IMR-90 (cell line): ENCODE data around the gene BCAS3. TPM values are rescaled to one million over a fixed set of nuclear protein-coding genes. Genes with fewer than 3 reads are reported as not detected.

Experiments
- ATAC-seq: fragments of 200-7000 bp; cut with Tn5 transposase; 2 replicates; pipeline ENCODE4 v1.9.1; 2020; ENCODE audit warnings: low read depth, mild to moderate bottlenecking, moderate library complexity
- BruUV-seq: library from RNA; stranded (reverse); fragments of 400-500 nt; replicated peaks from 2 replicates; lab custom pipeline; 2021; lab: Mats Ljungman, UMichigan
- CTCF ChIA-PET: fragments of 300-600 bp; formaldehyde crosslinking; extraction: SDS; loops from one replicate; lab custom pipeline; 2021; ENCODE audit warnings: antibody characterized with exemption; lab: Yijun Ruan, JAX
- POLR2A ChIA-PET: fragments of 300-600 bp; sonication (Branson Sonifier 250); formaldehyde crosslinking; loops from one replicate; lab custom pipeline; 2022; ENCODE audit warnings: antibody characterized with exemption; ENCODE audit not compliant: unreplicated experiment; lab: Charles Lee
- DNase-seq: peaks from one replicate; pipeline ENCODE4 v3.0.0; 2013
- H2AFZ ChIP-seq: replicated peaks from 2 replicates; pipeline ENCODE3; 2013; ENCODE audit warnings: low read length, mild to moderate bottlenecking; ENCODE audit not compliant: poor library complexity
- H2AK5ac ChIP-seq: 2 replicates; pipeline ENCODE4 v1.6.1; 2013; ENCODE audit warnings: low read depth, low read length, inconsistent platforms
- H2AK9ac ChIP-seq: replicated peaks from 2 replicates; pipeline ENCODE3; 2013; ENCODE audit warnings: mild to moderate bottlenecking, low read depth, low read length, moderate library complexity; ENCODE audit not compliant: poor library complexity
- H2BK120ac ChIP-seq: 2 replicates; pipeline ENCODE4 v1.6.1; 2013; ENCODE audit warnings: low read depth, low read length, inconsistent platforms
- H2BK15ac ChIP-seq: 3 replicates; pipeline ENCODE4 v1.6.1; 2013; ENCODE audit warnings: low read depth, low read length, inconsistent platforms
- H2BK20ac ChIP-seq: 2 replicates; pipeline ENCODE4 v1.6.1; 2013; ENCODE audit warnings: low read depth, mild to moderate bottlenecking, inconsistent platforms, low read length, moderate library complexity
- H2BK5ac ChIP-seq: 2 replicates; pipeline ENCODE4 v1.6.1; 2013; ENCODE audit warnings: mild to moderate bottlenecking, low read depth, low read length, inconsistent platforms; ENCODE audit not compliant: poor library complexity, severe bottlenecking
- H3K14ac ChIP-seq: replicated peaks from 2 replicates; pipeline ENCODE4 v1.6.1; 2013; ENCODE audit warnings: low read depth, low read length, inconsistent platforms
- H3K18ac ChIP-seq: 2 replicates; pipeline ENCODE4 v1.6.1; 2013; ENCODE audit warnings: low read depth, low read length, control low read depth
- H3K23ac ChIP-seq: 2 replicates; pipeline ENCODE4 v1.6.1; 2013; ENCODE audit warnings: low read depth, low read length, inconsistent platforms
- H3K27ac ChIP-seq: 2 replicates; pipeline ENCODE4 v1.5.1; 2013; ENCODE audit warnings: mild to moderate bottlenecking, control low read depth, low read length; ENCODE audit not compliant: insufficient read depth
- H3K27me3 ChIP-seq: 2 replicates; pipeline ENCODE4 v1.6.1; 2013; ENCODE audit warnings: low read length; ENCODE audit not compliant: control insufficient read depth, insufficient read depth
- H3K36me3 ChIP-seq: 2 replicates; pipeline ENCODE4 v1.6.1; 2013; ENCODE audit warnings: low read length, mixed read lengths; ENCODE audit not compliant: control insufficient read depth, insufficient read depth
- H3K4ac ChIP-seq: 2 replicates; pipeline ENCODE4 v1.6.1; 2013; ENCODE audit warnings: low read depth, low read length, inconsistent platforms
- H3K4me1 ChIP-seq: 2 replicates; pipeline ENCODE4 v1.6.1; 2013; ENCODE audit warnings: low read length, mixed read lengths; ENCODE audit not compliant: control insufficient read depth, insufficient read depth
- H3K4me2 ChIP-seq: 2 replicates; pipeline ENCODE4 v1.6.1; 2013; ENCODE audit warnings: low read depth, mild to moderate bottlenecking, control low read depth, low read length, moderate library complexity
- H3K4me3 ChIP-seq: 2 replicates; pipeline ENCODE4 v1.5.1; 2013; ENCODE audit warnings: low read depth, mild to moderate bottlenecking, control low read depth, low read length, moderate library complexity; ENCODE audit not compliant: insufficient read depth
- H3K56ac ChIP-seq: 2 replicates; pipeline ENCODE4 v1.6.1; 2013; ENCODE audit warnings: low read length, inconsistent platforms; ENCODE audit not compliant: insufficient read depth; ENCODE audit errors: extremely low read depth
- H3K79me1 ChIP-seq, 2 experiments: 2 replicates each; pipeline ENCODE4 v1.6.1; 2013; ENCODE audit warnings: low read length in 2 of 2, inconsistent platforms in 1 of 2, low read depth in 1 of 2
- H3K9ac ChIP-seq: 2 replicates; pipeline ENCODE4 v1.6.1; 2013; ENCODE audit warnings: low read depth, low read length, control low read depth
- H3K9me1 ChIP-seq: 2 replicates; pipeline ENCODE4 v1.6.1; 2013; ENCODE audit warnings: low read length, inconsistent platforms; ENCODE audit not compliant: insufficient read depth
- H3K9me3 ChIP-seq: 2 replicates; pipeline ENCODE4 v1.6.1; 2013; ENCODE audit warnings: low read length; ENCODE audit not compliant: control insufficient read depth, insufficient read depth
- H4K20me1 ChIP-seq: 2 replicates; pipeline ENCODE4 v1.6.1; 2013; ENCODE audit warnings: low read length, inconsistent platforms; ENCODE audit not compliant: insufficient read depth
- H4K5ac ChIP-seq: 2 replicates; pipeline ENCODE4 v1.6.1; 2013; ENCODE audit warnings: mild to moderate bottlenecking, low read depth, low read length, control low read depth
- H4K8ac ChIP-seq, 2 experiments: 2 replicates each; pipeline ENCODE4 v1.6.1; 2013; ENCODE audit warnings: low read depth in 2 of 2, low read length in 2 of 2, control low read depth in 1 of 2, inconsistent platforms in 1 of 2
- H4K91ac ChIP-seq: 2 replicates; pipeline ENCODE4 v1.6.1; 2013; ENCODE audit warnings: low read depth, low read length, inconsistent platforms; ENCODE audit not compliant: insufficient read depth
- FOS ChIP-seq: fragments of 150-350 bp; IDR thresholded peaks from 2 replicates; pipeline ENCODE4 v1.6.1; 2016; ENCODE audit warnings: low read depth, low read length
- MAFK ChIP-seq: IDR thresholded peaks from 2 replicates; pipeline ENCODE4 v1.6.1; 2012; ENCODE audit warnings: low read depth, low read length, improper control_type of control experiment
- MAZ ChIP-seq: IDR thresholded peaks from 2 replicates; pipeline ENCODE4 v1.6.1; 2012; ENCODE audit warnings: low read depth, mild to moderate bottlenecking, low read length, improper control_type of control experiment, moderate library complexity, borderline replicate concordance
- MXI1 ChIP-seq: IDR thresholded peaks from 2 replicates; pipeline ENCODE4 v1.6.1; 2012; ENCODE audit warnings: low read depth, mild to moderate bottlenecking, low read length, moderate library complexity, borderline replicate concordance
- RCOR1 ChIP-seq: IDR thresholded peaks from 2 replicates; pipeline ENCODE4 v1.6.1; 2012; ENCODE audit warnings: mild to moderate bottlenecking, low read length, improper control_type of control experiment; ENCODE audit not compliant: insufficient replicate concordance
- RFX5 ChIP-seq: IDR thresholded peaks from 2 replicates; pipeline ENCODE4 v1.8.0; 2012; ENCODE audit warnings: low read depth, mild to moderate bottlenecking, low read length, moderate library complexity
- SMC3 ChIP-seq: fragments of 150-350 bp; IDR thresholded peaks from 2 replicates; pipeline ENCODE4 v1.6.1; 2016; ENCODE audit warnings: low read depth, mild to moderate bottlenecking, antibody characterized with exemption, low read length, moderate library complexity
- WGBS, 2 experiments: methylation state at CpG; one replicate each; pipeline versions ENCODE4 v1.1.5 to v1.1.7; 2013; ENCODE audit warnings: missing lambda C conversion rate in 2 of 2; ENCODE audit not compliant: insufficient read length in 1 of 2; ENCODE audit errors: extremely low coverage in 2 of 2; 5-methylcytosine and 5-hydroxymethylcytosine counted together
- dilution Hi-C: fragments of 300-500 bp; cut with HindIII; formaldehyde crosslinking; loops from one replicate; pipeline ENCODE4 v1.14.3; 2018; ENCODE audit warnings: low sequenced_read_pairs; ENCODE audit not compliant: unreplicated experiment
- in situ Hi-C: fragments of 300-500 bp; cut with MboI; formaldehyde crosslinking; loops from 3 replicates; pipeline ENCODE4 v1.14.3; 2019; ENCODE audit warnings: low sequenced_read_pairs, inconsistent platforms, mixed read lengths
- intact Hi-C: fragments of 100-400 bp; cut with micrococcal nuclease; formaldehyde crosslinking; loops from 2 replicates; pipeline ENCODE4 v1.10.0; 2022
- polyA plus RNA-seq, 3 experiments: library from polyadenylated mRNA; depleted of rRNA; stranded (reverse); fragments of >200 nt; gene quantifications; 2 replicates each; pipeline ENCODE4 v1.2.3, GENCODE V29; 2012; ENCODE audit warnings: low replicate concordance in 1 of 3
- total RNA-seq: library from RNA; depleted of rRNA; stranded (reverse); fragments of >200 nt; gene quantifications from 2 replicates; pipeline ENCODE4 v1.2.3, GENCODE V29; 2012
- TF ChIP-seq, protein P1 (sequence below): fragments of 150-350 bp; IDR thresholded peaks from 2 replicates; pipeline ENCODE4 v1.6.1; 2016; ENCODE audit warnings: low read depth, mild to moderate bottlenecking, low read length, moderate library complexity, borderline replicate concordance

BCAS3 gene
- total and polyA plus RNA-seq, 2 of the 4 experiments (the other 2 are of a cell fraction), result 6.3 to 27.1 TPM

DNA sequence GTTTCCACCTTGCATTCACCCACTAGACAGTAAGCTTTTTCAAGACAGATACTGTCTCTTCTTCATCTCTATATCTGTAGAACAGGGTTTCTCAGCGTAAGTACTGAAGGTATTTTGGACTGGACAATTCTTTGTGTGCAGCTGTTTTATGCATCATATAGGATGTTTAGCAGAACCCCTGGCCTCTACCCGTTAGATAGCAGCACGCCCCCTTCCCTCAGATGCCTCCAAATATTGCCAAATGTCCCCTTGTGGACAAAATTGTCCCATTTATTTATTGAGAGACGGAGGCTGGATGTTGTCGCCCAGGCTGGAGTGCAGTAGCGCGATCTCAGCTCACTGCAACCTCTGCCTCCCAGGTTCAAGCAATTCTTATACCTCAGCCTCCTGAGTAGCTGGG lies 458.6 kb downstream of the BCAS3 start:
- no peak for ATAC-seq
- dilution Hi-C loops, result no loop called here

More for the DNA sequence above, 458.6 kb downstream of the BCAS3 start:
- ChIA-PET POLR2A (no interaction called here), CTCF (no interaction called here)
- no peak overlapping the region for H3K4ac ChIP-seq
- H4K5ac ChIP-seq, result no peak overlapping the region
- H3K27ac ChIP-seq, result no peak overlapping the region
- H2AK5ac ChIP-seq, result no peak overlapping the region
- H3K9me1 ChIP-seq, result no peaks in the 10 kb centered on the region
- no CpG with 5 or more reads among the region's 7 CpGs for WGBS, 2 experiments
- no peak overlapping the region for H3K9ac ChIP-seq
- no peak for TF ChIP-seq MAFK
- no peak for TF ChIP-seq FOS
- no peak for TF ChIP-seq SMC3
- TF ChIP-seq RCOR1, result no peak
- TF ChIP-seq RFX5, result no peak
- no peak for TF ChIP-seq MXI1
- TF ChIP-seq MAZ, result no peak
- TF ChIP-seq, protein P1, sequence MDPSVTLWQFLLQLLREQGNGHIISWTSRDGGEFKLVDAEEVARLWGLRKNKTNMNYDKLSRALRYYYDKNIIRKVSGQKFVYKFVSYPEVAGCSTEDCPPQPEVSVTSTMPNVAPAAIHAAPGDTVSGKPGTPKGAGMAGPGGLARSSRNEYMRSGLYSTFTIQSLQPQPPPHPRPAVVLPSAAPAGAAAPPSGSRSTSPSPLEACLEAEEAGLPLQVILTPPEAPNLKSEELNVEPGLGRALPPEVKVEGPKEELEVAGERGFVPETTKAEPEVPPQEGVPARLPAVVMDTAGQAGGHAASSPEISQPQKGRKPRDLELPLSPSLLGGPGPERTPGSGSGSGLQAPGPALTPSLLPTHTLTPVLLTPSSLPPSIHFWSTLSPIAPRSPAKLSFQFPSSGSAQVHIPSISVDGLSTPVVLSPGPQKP, result no peak
- H3K9me3 ChIP-seq, result no peaks in the 10 kb centered on the region
- no peak overlapping the region for H3K23ac ChIP-seq
- in situ Hi-C loops, result no loop called here
- no peak overlapping the region for H3K56ac ChIP-seq
- DNase-seq, result no peak
- H4K91ac ChIP-seq, result no peak overlapping the region
- H3K79me1 ChIP-seq, result no peaks in the 10 kb centered on the region
- no peak overlapping the region for H3K18ac ChIP-seq
- no peak overlapping the region for H3K4me3 ChIP-seq
- H2BK15ac ChIP-seq, result no peak overlapping the region
- H2BK5ac ChIP-seq, result no peak overlapping the region
- no peaks in the 10 kb centered on the region for H4K20me1 ChIP-seq
- no TSS peak for BruUV-seq
- H2AFZ ChIP-seq, result no peak overlapping the region
- H3K36me3 ChIP-seq, result no peaks in the 10 kb centered on the region
- no peak overlapping the region for H3K4me2 ChIP-seq
- intact Hi-C loops, result loop anchor here (5.0 kb wide), 1 partner anchor 261 kb away; the partner anchor contains the start of gene TBX2
- no peaks in the 10 kb centered on the region for H3K4me1 ChIP-seq
- H4K8ac ChIP-seq, result peak overlapping the region in 1 of 2 experiments; percentile 13; a peak in 1 of 4 replicates
- H2AK9ac ChIP-seq, result no peak overlapping the region
- H2BK20ac ChIP-seq, result peak overlapping the region; percentile 28; the same call in 1 of the 2 replicates
- H2BK120ac ChIP-seq, result peak overlapping the region; percentile 57; the same call in 1 of the 2 replicates
- H3K27me3 ChIP-seq, result no peaks in the 10 kb centered on the region
- H3K14ac ChIP-seq, result no peak overlapping the region
